ENCODE measurements around the gene FOCAD.

Gene FOCAD

GRCh38 chr9:20838218-20838617, 154.2 kb downstream of the FOCAD start:
- DNase-seq: no peak
- H3K79me2 ChIP-seq (ENCODE audit: low read length): no peaks in the 10 kb centered on the region
- no peaks in the 10 kb centered on the region for H4K20me1 ChIP-seq (ENCODE audit: insufficient read depth, low read length)
- no peak overlapping the region for H3K4me2 ChIP-seq (ENCODE audit: low read depth, low read length)
- no peaks in the 10 kb centered on the region for H3K9me2 ChIP-seq (replicated peaks; ENCODE audit: insufficient read depth, low read length)
- no peaks in the 10 kb centered on the region for H3K27me3 ChIP-seq (replicated peaks; ENCODE audit: insufficient read depth, low read length)
- H3K9ac ChIP-seq (ENCODE audit: low read length): no peak overlapping the region
- H2AFZ ChIP-seq (ENCODE audit: low read length): no peak overlapping the region
- no peak overlapping the region for H3K27ac ChIP-seq (ENCODE audit: low read length)
- no peaks in the 10 kb centered on the region for H3F3A ChIP-seq (ENCODE audit: insufficient read depth, low read length)
- TF ChIP-seq CTCF (IDR thresholded peaks at IDR 0.05; ENCODE audit: low read length): no peak
- TF ChIP-seq EZH2phosphoT487 (IDR thresholded peaks at IDR 0.05; ENCODE audit: low read length): no peak
- no peak for TF ChIP-seq EZH2 (optimal IDR thresholded peaks at IDR 0.05; ENCODE audit: low read depth, low read length)
- H3K36me3 ChIP-seq (replicated peaks; ENCODE audit: insufficient read depth, low read length): no peaks in the 10 kb centered on the region
- H3K4me3 ChIP-seq (ENCODE audit: low read length): no peak overlapping the region
- H3K9me3 ChIP-seq (replicated peaks; ENCODE audit: insufficient read depth, low read length): no peaks in the 10 kb centered on the region
- no peaks in the 10 kb centered on the region for H3K4me1 ChIP-seq (ENCODE audit: low read length)

- H3K9me2 ChIP-seq (replicated peaks; ENCODE audit: insufficient read depth, low read length): no peaks in the 10 kb centered on the region
- no peaks in the 10 kb centered on the region for H4K20me1 ChIP-seq (ENCODE audit: insufficient read depth, low read length)
- no peaks in the 10 kb centered on the region for H3K36me3 ChIP-seq (replicated peaks; ENCODE audit: insufficient read depth, low read length)
- H3K79me2 ChIP-seq (ENCODE audit: low read length): no peaks in the 10 kb centered on the region
- no peak overlapping the region for H2AFZ ChIP-seq (ENCODE audit: low read length)
- DNase-seq: no peak
- H3F3A ChIP-seq (ENCODE audit: insufficient read depth, low read length): no peaks in the 10 kb centered on the region
- H3K4me3 ChIP-seq (ENCODE audit: low read length): no peak overlapping the region
- no peak overlapping the region for H3K27ac ChIP-seq (ENCODE audit: low read length)
- no peaks in the 10 kb centered on the region for H3K27me3 ChIP-seq (replicated peaks; ENCODE audit: insufficient read depth, low read length)
- no peaks in the 10 kb centered on the region for H3K4me1 ChIP-seq (ENCODE audit: low read length)
- TF ChIP-seq CTCF (IDR thresholded peaks at IDR 0.05; ENCODE audit: low read length): no peak
- no peak for TF ChIP-seq EZH2phosphoT487 (IDR thresholded peaks at IDR 0.05; ENCODE audit: low read length)
- TF ChIP-seq EZH2 (optimal IDR thresholded peaks at IDR 0.05; ENCODE audit: low read depth, low read length): no peak
- H3K9ac ChIP-seq (ENCODE audit: low read length): no peak overlapping the region
- no peaks in the 10 kb centered on the region for H3K9me3 ChIP-seq (replicated peaks; ENCODE audit: insufficient read depth, low read length)
- H3K4me2 ChIP-seq (ENCODE audit: low read depth, low read length): no peak overlapping the region
Measured at GRCh38 chr9:20844916-20845315, 160.9 kb downstream of the FOCAD start.

- no peaks in the 10 kb centered on the region for H3K9me2 ChIP-seq (replicated peaks; ENCODE audit: insufficient read depth, low read length)
- no peak overlapping the region for H3K27ac ChIP-seq (ENCODE audit: low read length)
- H3K4me3 ChIP-seq (ENCODE audit: low read length): no peak overlapping the region
- H3K9me3 ChIP-seq (replicated peaks; ENCODE audit: insufficient read depth, low read length): no peaks in the 10 kb centered on the region
- no peaks in the 10 kb centered on the region for H3K36me3 ChIP-seq (replicated peaks; ENCODE audit: insufficient read depth, low read length)
- no peak overlapping the region for H3K4me2 ChIP-seq (ENCODE audit: low read depth, low read length)
- H4K20me1 ChIP-seq (ENCODE audit: insufficient read depth, low read length): no peaks in the 10 kb centered on the region
- H3K4me1 ChIP-seq (ENCODE audit: low read length): no peaks in the 10 kb centered on the region
- no peak overlapping the region for H3K9ac ChIP-seq (ENCODE audit: low read length)
- H3K79me2 ChIP-seq (ENCODE audit: low read length): no peaks in the 10 kb centered on the region
- no peaks in the 10 kb centered on the region for H3K27me3 ChIP-seq (replicated peaks; ENCODE audit: insufficient read depth, low read length)
- no peak overlapping the region for H2AFZ ChIP-seq (ENCODE audit: low read length)
- no peaks in the 10 kb centered on the region for H3F3A ChIP-seq (ENCODE audit: insufficient read depth, low read length)
- TF ChIP-seq EZH2 (optimal IDR thresholded peaks at IDR 0.05; ENCODE audit: low read depth, low read length): no peak
- TF ChIP-seq CTCF (IDR thresholded peaks at IDR 0.05; ENCODE audit: low read length): no peak
- no peak for TF ChIP-seq EZH2phosphoT487 (IDR thresholded peaks at IDR 0.05; ENCODE audit: low read length)
- DNase-seq: no peak
Measured at GRCh38 chr9:20848490-20848889, 164.4 kb downstream of the FOCAD start.
